Activated naive CD8-positive, alpha-beta T cell treated with anti-CD3 and anti-CD28 coated beads for 36 hours (primary cell): ENCODE results near the gene SPACA9. TPM values are rescaled to one million over a fixed set of nuclear protein-coding genes. Genes with fewer than 3 reads are reported as not detected.

Experiments
- DNase-seq: peaks from one replicate; pipeline ENCODE4 v3.0.0; 2021
- H3K27ac Mint-ChIP-seq: one replicate; pipeline ENCODE4 v1.8.0; 2022; ENCODE audit warnings: mild to moderate bottlenecking, moderate library complexity, mixed read lengths
- H3K27me3 Mint-ChIP-seq: one replicate; pipeline ENCODE4 v1.8.0; 2022; ENCODE audit warnings: mild to moderate bottlenecking, mixed read lengths
- H3K36me3 Mint-ChIP-seq: one replicate; pipeline ENCODE4 v1.8.0; 2021; ENCODE audit warnings: mild to moderate bottlenecking, mixed read lengths
- H3K4me1 Mint-ChIP-seq: one replicate; pipeline ENCODE4 v1.8.0; 2021; ENCODE audit warnings: mixed read lengths
- H3K4me3 Mint-ChIP-seq: one replicate; pipeline ENCODE4 v1.8.0; 2022; ENCODE audit warnings: mild to moderate bottlenecking, moderate library complexity, mixed read lengths
- H3K9me3 Mint-ChIP-seq: one replicate; pipeline ENCODE4 v1.8.0; 2022; ENCODE audit warnings: mixed read lengths
- total RNA-seq, 2 experiments: library from RNA; stranded (reverse); gene quantifications; one replicate each; pipeline ENCODE4 v1.2.3, GENCODE V29; 2021

Gene SPACA9
- total RNA-seq, 2 experiments from 2014 or later: 1.9 to 2.7 TPM

DNA sequence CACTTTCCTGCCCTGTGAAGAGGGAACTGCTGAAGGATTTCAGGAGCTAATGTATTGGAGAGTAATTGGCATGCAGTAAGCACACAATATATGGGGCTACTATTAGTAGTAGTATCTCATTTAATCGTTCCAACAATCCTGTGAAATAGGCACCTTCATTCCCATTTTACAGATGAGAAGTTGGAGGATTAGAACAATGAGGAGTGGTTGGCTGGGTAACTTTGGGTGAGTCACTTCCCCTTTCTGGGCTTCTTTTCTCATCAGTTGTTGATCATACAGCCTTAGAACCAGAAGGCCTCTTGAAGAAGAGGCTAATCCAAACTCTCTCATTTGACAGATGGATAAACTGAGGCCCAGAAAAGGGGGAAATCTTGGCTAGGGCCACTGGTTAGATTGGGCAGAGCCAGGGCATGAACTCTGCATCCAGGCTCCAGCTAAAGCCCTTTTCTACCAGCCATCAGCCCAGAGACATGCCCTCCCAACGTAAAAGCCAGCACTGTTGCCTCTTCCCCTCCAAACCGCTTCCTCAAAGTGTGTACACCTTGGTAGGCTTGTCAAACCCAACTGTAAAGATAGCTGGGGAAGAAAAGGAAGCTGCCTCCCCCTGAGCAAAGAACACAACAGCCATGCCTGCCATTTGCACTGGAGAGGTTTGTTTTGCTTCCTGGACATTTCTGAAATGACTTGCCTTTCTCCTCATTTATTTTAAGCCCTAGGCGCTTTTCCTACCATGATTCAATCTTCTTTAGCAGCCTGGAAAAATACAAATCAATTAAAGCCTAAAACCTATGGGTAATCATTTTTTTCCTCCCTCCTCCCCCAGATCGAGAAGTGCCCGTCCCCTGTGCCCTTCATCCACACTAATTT is 992 bp downstream of the SPACA9 start:
- no peaks in the 10 kb centered on the region for H3K27me3 Mint-ChIP-seq
- H3K27ac Mint-ChIP-seq: no peak overlapping the region
- H3K36me3 Mint-ChIP-seq: no peaks in the 10 kb centered on the region
- H3K9me3 Mint-ChIP-seq: no peaks in the 10 kb centered on the region
- no peak for DNase-seq
- peak overlapping the region; percentile 68 for H3K4me3 Mint-ChIP-seq
- H3K4me1 Mint-ChIP-seq: peaks cover 9% of the 10 kb centered on the region

- Mint-ChIP-seq H3K36me3 (no peaks in the 10 kb centered on the region), H3K27ac (no peak overlapping the region), H3K27me3 (no peaks in the 10 kb centered on the region), H3K9me3 (no peaks in the 10 kb centered on the region), H3K4me3 (no peak overlapping the region), H3K4me1 (peaks cover 9% of the 10 kb centered on the region)
- DNase-seq: no peak
Observed at GRCh38 chr9:132880324-132880661, 1.6 kb downstream of the SPACA9 start.

DNA sequence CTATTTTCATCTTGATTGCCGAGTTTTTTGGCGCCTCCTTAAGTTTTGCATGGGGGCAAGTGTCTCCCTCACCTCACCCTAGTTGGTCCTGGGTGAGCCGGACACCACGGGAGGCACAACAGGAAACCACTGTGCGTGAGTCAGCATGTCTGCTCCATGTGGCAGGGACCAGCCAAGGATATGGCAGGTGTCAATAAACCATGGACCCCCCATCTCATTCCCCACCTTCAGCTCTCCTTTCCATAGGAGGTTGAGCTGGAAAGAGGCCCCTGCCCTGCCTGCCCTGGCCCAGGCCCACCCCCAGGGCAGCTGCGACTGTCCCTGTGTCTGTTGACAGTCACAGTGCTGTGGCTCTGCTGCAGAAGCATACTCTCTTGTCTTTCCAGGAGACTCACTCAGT is 3.1 kb downstream of the SPACA9 start:
- no peak for DNase-seq
- Mint-ChIP-seq H3K4me3 (no peak overlapping the region), H3K27ac (no peak overlapping the region), H3K27me3 (no peaks in the 10 kb centered on the region), H3K36me3 (no peaks in the 10 kb centered on the region), H3K4me1 (peaks cover 9% of the 10 kb centered on the region), H3K9me3 (no peaks in the 10 kb centered on the region)

DNA sequence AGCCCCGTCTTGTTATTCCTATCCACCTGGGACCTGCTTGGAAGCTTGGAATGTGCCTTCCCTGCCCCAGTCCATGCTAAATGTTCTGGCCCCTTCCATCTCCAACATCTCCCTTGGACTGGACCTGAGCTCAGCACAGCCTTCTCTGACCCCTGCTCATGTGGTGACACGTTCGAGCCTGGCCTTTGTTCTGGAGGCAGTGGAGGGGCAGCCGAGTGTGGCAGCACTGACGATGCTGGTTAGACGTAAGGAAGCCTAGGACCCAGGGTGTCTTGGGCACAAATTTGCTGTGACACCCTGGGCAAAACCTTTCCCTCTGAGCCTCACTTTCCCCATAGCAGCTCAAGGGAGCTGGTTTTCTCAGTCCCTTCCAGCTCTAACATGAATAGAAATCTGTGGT is 3.9 kb downstream of the SPACA9 start:
- Mint-ChIP-seq H3K4me1 (peaks cover 9% of the 10 kb centered on the region), H3K4me3 (no peak overlapping the region), H3K27me3 (no peaks in the 10 kb centered on the region), H3K9me3 (no peaks in the 10 kb centered on the region), H3K36me3 (no peaks in the 10 kb centered on the region), H3K27ac (no peak overlapping the region)
- DNase-seq: no peak

- H3K4me1 Mint-ChIP-seq: peaks cover 9% of the 10 kb centered on the region
- no peaks in the 10 kb centered on the region for H3K9me3 Mint-ChIP-seq
- H3K27me3 Mint-ChIP-seq: no peaks in the 10 kb centered on the region
- H3K4me3 Mint-ChIP-seq: no peak overlapping the region
- no peaks in the 10 kb centered on the region for H3K36me3 Mint-ChIP-seq
- no peak overlapping the region for H3K27ac Mint-ChIP-seq
- DNase-seq: no peak
Observed at GRCh38 chr9:132883349-132884294, 4.9 kb downstream of the SPACA9 start.

- no peak for DNase-seq
- H3K9me3 Mint-ChIP-seq: no peaks in the 10 kb centered on the region
- no peaks in the 10 kb centered on the region for H3K36me3 Mint-ChIP-seq
- H3K4me1 Mint-ChIP-seq: peaks cover 5% of the 10 kb centered on the region
- H3K27me3 Mint-ChIP-seq: no peaks in the 10 kb centered on the region
- no peak overlapping the region for H3K27ac Mint-ChIP-seq
- H3K4me3 Mint-ChIP-seq: no peak overlapping the region
Observed at GRCh38 chr9:132885720-132886333, 7.1 kb downstream of the SPACA9 start.

- Mint-ChIP-seq H3K27me3 (no peaks in the 10 kb centered on the region), H3K27ac (no peak overlapping the region), H3K36me3 (no peaks in the 10 kb centered on the region), H3K4me3 (no peak overlapping the region), H3K9me3 (no peaks in the 10 kb centered on the region), H3K4me1 (peaks cover 5% of the 10 kb centered on the region)
- DNase-seq: no peak
Observed at GRCh38 chr9:132886334-132886725, 7.6 kb downstream of the SPACA9 start.

DNA sequence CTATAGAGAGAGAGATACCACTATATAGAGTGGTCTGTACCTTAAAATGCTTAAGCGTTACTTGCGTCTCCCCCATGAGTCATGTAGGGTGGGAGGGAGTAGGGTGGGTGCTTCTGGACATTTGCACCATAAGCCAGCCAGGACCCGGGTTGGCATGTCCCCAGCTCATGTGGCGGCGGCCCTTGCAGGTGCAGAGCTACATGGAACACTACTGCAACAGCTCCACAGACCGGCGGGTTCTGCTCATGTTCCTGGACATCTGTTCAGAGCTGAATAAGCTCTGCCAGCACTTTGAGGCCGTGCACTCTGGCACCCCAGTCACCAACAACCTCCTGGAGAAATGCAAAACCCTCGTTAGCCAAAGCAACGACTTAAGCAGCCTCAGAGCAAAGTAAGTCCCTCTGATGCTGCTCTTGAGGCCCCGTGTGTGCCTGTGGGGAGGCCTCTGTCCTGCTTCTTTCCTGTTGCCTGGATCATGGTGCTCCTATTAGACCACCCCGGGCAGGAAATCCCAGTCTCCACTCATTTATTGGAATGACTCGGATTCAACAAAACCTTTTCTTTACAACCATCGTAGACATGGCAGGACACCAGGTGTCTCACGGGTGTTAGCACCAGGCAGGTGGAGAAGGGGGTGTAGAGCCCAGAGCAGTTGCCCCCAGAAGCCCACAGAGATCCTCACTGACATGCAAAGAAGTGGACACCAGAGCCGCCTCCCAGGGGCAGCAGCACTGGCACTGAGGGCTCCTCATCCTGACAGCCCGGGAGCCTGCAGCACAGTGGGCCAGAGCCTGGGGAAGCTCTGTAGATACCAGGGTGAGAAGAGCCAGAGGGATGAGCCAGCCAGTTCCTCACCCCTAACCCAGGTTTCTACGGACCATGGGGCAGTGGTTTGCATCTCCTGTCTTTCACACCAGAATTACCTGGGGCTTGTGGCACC is 8.8 kb downstream of the SPACA9 start:
- peaks cover 5% of the 10 kb centered on the region for H3K4me1 Mint-ChIP-seq
- DNase-seq: no peak
- no peak overlapping the region for H3K4me3 Mint-ChIP-seq
- H3K9me3 Mint-ChIP-seq: no peaks in the 10 kb centered on the region
- no peaks in the 10 kb centered on the region for H3K27me3 Mint-ChIP-seq
- no peak overlapping the region for H3K27ac Mint-ChIP-seq
- no peaks in the 10 kb centered on the region for H3K36me3 Mint-ChIP-seq

DNA sequence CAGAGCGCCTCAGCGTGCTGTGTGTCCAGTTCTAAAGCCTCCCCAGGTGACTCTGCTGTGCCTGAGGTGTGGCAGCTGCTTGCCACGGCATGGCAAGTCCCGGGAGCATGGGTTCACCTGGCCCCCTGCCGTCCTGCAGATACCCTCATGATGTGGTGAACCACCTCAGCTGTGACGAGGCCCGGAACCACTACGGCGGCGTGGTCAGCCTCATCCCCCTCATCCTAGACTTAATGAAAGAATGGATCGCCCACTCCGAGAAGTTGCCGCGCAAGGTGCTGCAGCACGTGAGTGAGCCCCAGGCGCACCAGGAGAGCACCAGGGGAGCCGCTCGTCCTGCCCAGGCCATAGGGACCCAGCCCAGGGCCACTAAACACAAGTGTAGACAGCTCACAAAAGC is 9.5 kb downstream of the SPACA9 start:
- Mint-ChIP-seq H3K27me3 (no peaks in the 10 kb centered on the region), H3K27ac (no peak overlapping the region), H3K4me3 (no peak overlapping the region), H3K4me1 (no peaks in the 10 kb centered on the region), H3K9me3 (no peaks in the 10 kb centered on the region), H3K36me3 (no peaks in the 10 kb centered on the region)
- DNase-seq: no peak

GRCh38 chr9:132892400-132892799 is 13.7 kb downstream of the SPACA9 start:
- Mint-ChIP-seq H3K4me1 (no peaks in the 10 kb centered on the region), H3K27ac (no peak overlapping the region), H3K27me3 (no peaks in the 10 kb centered on the region)

DNA sequence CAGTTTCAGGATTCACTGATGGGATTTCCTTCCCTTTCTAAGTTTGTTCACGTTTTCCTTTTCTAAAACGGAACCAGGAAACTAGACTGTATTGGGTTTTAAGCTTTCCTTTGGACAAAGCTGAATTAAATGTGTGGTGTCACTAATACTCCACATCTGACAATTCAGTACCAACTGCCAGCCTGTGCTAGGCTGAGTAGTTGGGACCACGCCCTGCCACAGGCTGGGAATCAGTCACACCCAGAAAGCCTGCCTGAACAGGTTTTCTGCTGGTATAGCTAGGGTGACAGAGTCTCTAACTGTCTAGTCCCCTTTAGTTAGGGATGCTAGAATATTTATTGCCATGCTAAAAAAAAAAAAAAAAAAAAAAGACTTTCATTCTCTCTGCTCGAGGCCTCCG is 15.6 kb downstream of the SPACA9 start:
- H3K36me3 Mint-ChIP-seq: peaks cover 2% of the 10 kb centered on the region
- no peak overlapping the region for H3K4me3 Mint-ChIP-seq
- no peaks in the 10 kb centered on the region for H3K4me1 Mint-ChIP-seq
- no peak overlapping the region for H3K27ac Mint-ChIP-seq
- H3K27me3 Mint-ChIP-seq: no peaks in the 10 kb centered on the region
- no peak for DNase-seq
- H3K9me3 Mint-ChIP-seq: no peaks in the 10 kb centered on the region

More at GRCh38 chr9:132892400-132892799, 13.7 kb downstream of the SPACA9 start:
- Mint-ChIP-seq H3K9me3 (no peaks in the 10 kb centered on the region), H3K36me3 (peaks cover 2% of the 10 kb centered on the region), H3K4me3 (no peak overlapping the region)
- DNase-seq: no peak

- Mint-ChIP-seq H3K9me3 (no peaks in the 10 kb centered on the region), H3K27ac (no peak overlapping the region), H3K27me3 (no peaks in the 10 kb centered on the region), H3K4me3 (no peak overlapping the region), H3K36me3 (peaks cover 2% of the 10 kb centered on the region), H3K4me1 (no peaks in the 10 kb centered on the region)
- no peak for DNase-seq
Observed at GRCh38 chr9:132894862-132895835, 16.5 kb downstream of the SPACA9 start.

GRCh38 chr9:132896264-132896663 is 17.6 kb downstream of the SPACA9 start:
- Mint-ChIP-seq H3K4me3 (no peak overlapping the region), H3K27ac (no peak overlapping the region), H3K36me3 (peaks cover 2% of the 10 kb centered on the region), H3K9me3 (no peaks in the 10 kb centered on the region), H3K4me1 (peaks cover 3% of the 10 kb centered on the region), H3K27me3 (no peaks in the 10 kb centered on the region)
- DNase-seq: no peak
